Measurements from ENCODE around the gene NDUFS7.

- no peak for TF ChIP-seq CTCF (conservative IDR thresholded peaks at IDR 0.05)
- 0 out of 2 replicates have a peak, but pooled peaks have one; percentile 39 for TF ChIP-seq ZFX (IDR thresholded peaks at IDR 0.05)
Measured at GRCh38 chr19:1354970-1355567, 28.6 kb upstream of the NDUFS7 start.
